Measurements from ENCODE around the gene CFAP97.
"Not testable (repeated sequence)": the region's sequence is repeated elsewhere in the genome, so short reads cannot be mapped to it uniquely, and the experiment has no call there.

Gene CFAP97

GRCh38 chr4:185203486-185204237, at the start of gene CFAP97:
CFAP97 (minus strand) TSS chr4:185204000; CDS start chr4:185191196, 12,804 bp downstream.
- peak; percentile 74 for DNase-seq

GRCh38 chr4:185249105-185249504, 45.3 kb upstream of the CFAP97 start:
- DNase-seq = no peak

GRCh38 chr4:185248393-185249039, 44.7 kb upstream of the CFAP97 start:
- DNase-seq = no peak

- no peak for DNase-seq
Measured at GRCh38 chr4:185247151-185247550, 43.4 kb upstream of the CFAP97 start.

- no peak for DNase-seq
Measured at GRCh38 chr4:185246453-185246852, 42.7 kb upstream of the CFAP97 start.

- no peak for DNase-seq
Measured at GRCh38 chr4:185244763-185245162, 41.0 kb upstream of the CFAP97 start.

- no peak for DNase-seq
Measured at GRCh38 chr4:185243879-185244278, 40.1 kb upstream of the CFAP97 start.

- DNase-seq = no peak
Measured at GRCh38 chr4:185242749-185243533, 39.1 kb upstream of the CFAP97 start.

- DNase-seq = not testable (repeated sequence)
Measured at GRCh38 chr4:185240486-185240885, 36.7 kb upstream of the CFAP97 start.

GRCh38 chr4:185238750-185239149, 35.0 kb upstream of the CFAP97 start:
- no peak for DNase-seq

- peak; percentile 54 for DNase-seq
Measured at GRCh38 chr4:185238215-185238681, 34.4 kb upstream of the CFAP97 start.

GRCh38 chr4:185237175-185237574, 33.4 kb upstream of the CFAP97 start:
- DNase-seq = no peak

GRCh38 chr4:185235843-185236503, 32.2 kb upstream of the CFAP97 start:
- DNase-seq = no peak

GRCh38 chr4:185235119-185235842, 31.5 kb upstream of the CFAP97 start:
- no peak for DNase-seq

GRCh38 chr4:185232370-185232769, 28.6 kb upstream of the CFAP97 start:
- DNase-seq = no peak

GRCh38 chr4:185229021-185229818, 25.4 kb upstream of the CFAP97 start:
- no peak for DNase-seq

- no peak for DNase-seq
Measured at GRCh38 chr4:185227713-185228278, 24.0 kb upstream of the CFAP97 start.

- DNase-seq = no peak
Measured at GRCh38 chr4:185227131-185227551, 23.3 kb upstream of the CFAP97 start.

- no peak for DNase-seq
Measured at GRCh38 chr4:185225940-185226339, 22.1 kb upstream of the CFAP97 start.

GRCh38 chr4:185224597-185224996, 20.8 kb upstream of the CFAP97 start:
- no peak for DNase-seq

- DNase-seq = no peak
Measured at GRCh38 chr4:185222598-185222997, 18.8 kb upstream of the CFAP97 start.

All from stimulated activated CD4-positive, alpha-beta T cell treated with anti-CD3 and anti-CD28 coated beads, Interleukin-1b, Interleukin-23, amount 100 ng/mL, for 48 hours (primary cell).